GM18868 (cell line): Measurements from ENCODE around the gene CUEDC1.
"Not testable (repeated sequence)": the region's sequence is repeated elsewhere in the genome, so short reads cannot be mapped to it uniquely, and the experiment has no call there.

Experiments used
- ATAC-seq: cut with Tn5 transposase; IDR thresholded peaks from one replicate; pipeline ENCODE4 v1.9.1; 2021; ENCODE audit warnings: mild to moderate bottlenecking, moderate library complexity; ENCODE audit not compliant: unreplicated experiment

CUEDC1 gene

DNA sequence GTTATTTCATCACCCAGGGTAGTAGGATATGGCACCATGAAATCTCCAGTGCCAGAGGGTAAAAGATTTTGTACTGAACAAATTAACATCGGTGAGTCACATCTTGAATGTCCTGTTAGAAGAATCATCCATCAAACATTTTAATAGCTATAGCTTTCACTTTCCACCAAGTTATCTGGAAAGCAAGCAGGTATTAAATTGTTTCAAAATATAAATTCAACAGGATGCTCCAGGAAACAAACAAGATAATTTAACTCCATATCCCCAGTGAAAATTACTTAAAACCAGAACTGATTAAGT is 30.4 kb upstream of the CUEDC1 start:
- ATAC-seq = no peak

DNA sequence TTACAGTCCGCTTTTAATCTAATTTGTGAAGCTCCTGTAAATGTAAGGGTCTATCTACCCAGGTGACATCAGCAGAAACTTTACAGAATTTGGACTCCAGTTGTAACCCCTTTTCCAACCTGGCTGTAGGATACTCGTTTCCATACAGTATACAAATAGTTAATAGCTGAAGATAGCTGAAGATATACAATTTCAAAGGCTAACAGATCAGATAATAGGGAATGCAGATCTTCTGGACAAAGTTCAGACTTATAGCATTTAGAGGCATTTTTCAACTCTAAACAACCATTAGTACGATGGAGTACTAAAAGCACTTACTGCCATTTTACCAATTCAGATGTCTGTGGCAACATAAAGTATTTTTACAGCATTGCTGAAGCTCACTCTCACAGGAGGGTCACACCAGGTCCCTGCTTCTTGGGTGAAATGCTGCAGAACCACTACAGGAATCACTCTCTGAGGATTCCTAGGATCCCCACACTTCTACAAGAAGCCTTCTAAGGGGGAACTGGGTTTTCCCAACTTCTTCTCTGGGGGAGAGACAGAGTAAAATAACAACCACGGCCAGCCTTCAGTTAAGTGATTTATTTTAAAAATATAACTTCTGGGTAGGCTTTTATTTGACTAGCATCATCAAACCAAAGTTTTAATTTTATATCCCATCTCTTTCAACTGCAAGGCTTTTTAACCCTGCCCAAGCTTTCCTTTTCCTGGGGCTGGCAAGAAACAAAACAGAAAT is 29.9 kb upstream of the CUEDC1 start:
- ATAC-seq = no peak

DNA sequence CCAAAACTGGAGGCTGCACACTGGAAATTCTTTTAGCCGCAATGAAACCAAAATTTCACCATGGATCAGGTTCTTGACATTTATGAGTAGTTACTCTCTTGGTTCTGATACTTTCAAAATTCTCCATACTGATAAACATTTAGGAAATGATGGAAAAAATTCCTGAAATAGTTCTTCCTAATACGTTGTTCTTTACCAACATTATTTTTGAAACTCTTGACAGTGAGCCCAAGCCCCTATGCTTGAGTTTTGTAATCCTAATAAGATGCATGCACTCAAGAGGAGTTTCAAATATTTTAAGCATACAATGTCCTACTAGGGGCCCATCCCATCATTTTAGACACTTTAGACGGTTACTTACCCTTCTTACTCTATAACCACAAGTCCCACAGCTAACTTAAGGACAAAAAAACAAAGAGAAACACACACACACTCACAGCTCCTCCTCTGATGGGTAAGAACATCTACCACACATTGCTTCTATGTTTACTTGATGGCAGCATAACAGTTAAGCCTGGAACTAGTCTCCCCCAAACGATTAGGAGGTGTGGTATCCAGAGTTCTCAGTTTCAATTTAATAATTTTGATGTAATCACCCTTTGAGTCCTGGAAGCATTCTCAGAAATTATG is 29.2 kb upstream of the CUEDC1 start:
- ATAC-seq = no peak

GRCh38 chr17:57983446-57983845 is 28.2 kb upstream of the CUEDC1 start:
- no peak for ATAC-seq

GRCh38 chr17:57982452-57983170 is 27.4 kb upstream of the CUEDC1 start:
- no peak for ATAC-seq

DNA sequence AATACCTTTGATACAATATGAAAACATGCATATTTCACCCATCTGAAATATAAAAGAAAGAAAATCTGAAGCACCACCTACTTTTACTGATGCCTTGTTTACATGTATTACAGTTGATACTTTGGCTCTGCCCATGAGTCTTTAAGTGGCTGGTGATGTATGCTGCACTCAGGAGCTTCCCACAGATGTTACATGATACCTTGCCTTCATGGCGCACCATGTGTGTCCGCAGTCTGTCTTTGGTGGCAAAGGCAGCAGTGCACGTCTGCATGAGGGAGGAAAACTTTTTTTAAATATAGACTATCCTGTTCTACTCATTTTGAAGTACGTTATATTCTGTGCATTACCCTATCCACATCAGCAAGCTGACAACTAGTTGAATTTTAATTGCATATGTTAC is 25.3 kb upstream of the CUEDC1 start:
- ATAC-seq = no peak

DNA sequence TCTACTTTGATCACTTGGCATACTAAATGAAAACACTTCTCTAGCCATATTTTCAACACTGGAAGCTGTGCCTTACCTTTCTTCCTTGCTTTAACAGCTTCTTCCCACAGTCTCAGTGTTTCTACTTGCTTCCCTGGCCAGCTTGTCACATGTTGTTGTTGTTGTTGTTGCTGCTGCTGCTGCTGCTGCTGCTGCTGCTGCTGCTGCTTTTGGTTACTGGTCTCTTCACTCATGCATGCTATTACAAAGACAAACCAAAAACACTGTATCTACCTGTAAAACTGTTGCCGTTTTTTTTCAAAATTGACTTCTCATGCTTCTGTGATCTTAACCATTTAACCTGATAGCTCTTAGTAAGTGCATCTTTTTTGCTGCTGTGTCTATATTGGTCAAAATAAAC is 23.9 kb upstream of the CUEDC1 start:
- no peak for ATAC-seq

GRCh38 chr17:57976594-57976993 is 21.4 kb upstream of the CUEDC1 start:
- ATAC-seq = no peak

DNA sequence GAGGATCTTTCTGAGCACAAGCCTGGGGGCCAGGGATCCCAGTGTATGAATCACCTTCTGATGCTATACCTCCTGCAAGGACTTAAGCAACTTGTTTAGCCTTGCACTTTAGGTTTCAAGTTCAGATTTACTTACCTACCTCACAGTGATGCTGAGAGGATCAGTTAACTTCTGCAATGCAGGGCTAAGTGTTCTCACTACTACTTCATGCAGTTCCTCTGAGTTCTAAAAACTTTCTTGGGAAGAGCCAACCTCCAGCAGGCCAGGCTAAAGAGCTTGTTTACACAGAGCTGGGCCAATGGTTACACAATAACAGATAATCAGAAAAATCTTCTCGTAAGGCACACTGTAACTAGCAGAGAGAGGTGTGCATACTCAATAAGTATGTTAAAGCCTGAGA is 19.8 kb upstream of the CUEDC1 start:
- no peak for ATAC-seq

GRCh38 chr17:57974053-57974824 is 19.0 kb upstream of the CUEDC1 start:
- ATAC-seq = not testable (repeated sequence)

DNA sequence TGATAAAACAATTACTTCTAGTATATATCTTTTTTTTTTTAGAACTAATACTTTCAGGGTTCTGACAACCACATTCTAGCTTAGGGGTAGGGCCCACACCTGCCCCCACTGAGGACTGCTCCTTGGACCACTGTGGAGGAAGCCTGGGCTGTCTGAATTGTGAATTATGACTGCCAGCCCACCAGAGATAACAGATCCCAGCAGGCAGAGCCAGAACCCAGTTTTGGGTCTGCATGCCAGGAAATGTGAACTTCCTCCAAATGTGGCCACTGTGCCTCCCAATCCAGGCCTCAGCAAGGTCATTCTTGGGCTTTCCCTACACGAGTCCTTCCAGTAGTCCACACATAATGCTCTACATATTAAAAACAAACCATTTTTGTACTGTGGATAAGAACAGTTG is 16.9 kb upstream of the CUEDC1 start:
- no peak for ATAC-seq

GRCh38 chr17:57971572-57971971 is 16.4 kb upstream of the CUEDC1 start:
- no peak for ATAC-seq

DNA sequence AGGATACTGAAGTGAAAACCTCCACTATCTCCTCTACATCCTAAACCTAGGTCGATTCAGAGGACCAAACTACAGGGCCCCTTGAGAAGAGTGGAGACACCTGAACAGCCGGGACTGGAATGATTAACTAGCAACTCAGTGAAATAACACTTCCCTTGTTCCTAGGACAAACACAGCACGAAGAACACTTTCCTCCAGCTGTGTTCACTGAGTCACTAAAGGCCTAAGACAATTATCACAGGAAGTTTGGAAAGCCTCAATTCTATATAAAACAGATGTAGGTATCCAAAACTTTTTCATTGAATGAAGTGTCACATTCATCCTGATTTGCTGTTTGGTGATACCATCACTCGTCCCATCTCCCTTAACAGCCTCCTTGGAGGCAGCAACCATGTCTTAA is 15.5 kb upstream of the CUEDC1 start:
- no peak for ATAC-seq

DNA sequence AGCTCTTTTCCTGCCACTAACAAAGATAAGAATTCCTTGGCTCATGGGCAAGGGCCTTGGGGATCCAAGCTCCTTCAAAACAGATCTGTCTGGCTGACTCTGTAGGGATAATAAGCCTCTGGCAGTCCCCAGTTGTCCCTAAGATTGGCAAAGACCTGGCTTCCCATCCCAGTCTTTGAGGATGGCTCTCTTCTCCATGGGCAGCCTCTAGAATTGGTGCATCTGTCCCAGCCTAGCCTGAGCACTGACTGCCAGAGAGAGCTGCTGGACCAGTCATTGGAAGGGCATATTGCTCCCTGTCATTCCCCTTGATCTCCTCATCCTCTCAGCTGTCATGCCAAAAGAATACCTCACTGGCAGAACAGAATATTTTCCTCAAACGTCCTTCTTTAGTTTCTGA is 13.2 kb upstream of the CUEDC1 start:
- ATAC-seq = no peak

- ATAC-seq = no peak
These were observed 11.7 kb upstream of the CUEDC1 start for GRCh38 chr17:57966875-57967274.

DNA sequence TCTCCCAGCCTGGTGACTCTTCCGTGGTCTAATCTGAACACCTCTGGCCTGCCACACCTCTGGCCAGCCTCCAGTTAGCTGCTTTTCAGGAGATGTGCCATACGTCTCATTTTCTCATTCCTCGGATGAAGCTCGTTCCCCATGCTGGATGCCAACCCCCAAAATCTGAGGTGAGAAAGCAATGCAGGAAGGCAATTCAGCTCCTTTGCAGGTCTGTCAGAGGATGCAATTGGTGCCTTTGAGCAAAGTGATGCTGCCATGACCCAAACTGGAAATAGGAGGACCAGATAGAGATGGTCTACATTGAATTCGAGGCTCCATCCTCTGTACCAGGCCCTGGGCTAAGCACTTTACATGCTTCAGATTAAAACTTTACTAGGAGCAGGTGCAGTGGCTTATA is 11.0 kb upstream of the CUEDC1 start:
- no peak for ATAC-seq

DNA sequence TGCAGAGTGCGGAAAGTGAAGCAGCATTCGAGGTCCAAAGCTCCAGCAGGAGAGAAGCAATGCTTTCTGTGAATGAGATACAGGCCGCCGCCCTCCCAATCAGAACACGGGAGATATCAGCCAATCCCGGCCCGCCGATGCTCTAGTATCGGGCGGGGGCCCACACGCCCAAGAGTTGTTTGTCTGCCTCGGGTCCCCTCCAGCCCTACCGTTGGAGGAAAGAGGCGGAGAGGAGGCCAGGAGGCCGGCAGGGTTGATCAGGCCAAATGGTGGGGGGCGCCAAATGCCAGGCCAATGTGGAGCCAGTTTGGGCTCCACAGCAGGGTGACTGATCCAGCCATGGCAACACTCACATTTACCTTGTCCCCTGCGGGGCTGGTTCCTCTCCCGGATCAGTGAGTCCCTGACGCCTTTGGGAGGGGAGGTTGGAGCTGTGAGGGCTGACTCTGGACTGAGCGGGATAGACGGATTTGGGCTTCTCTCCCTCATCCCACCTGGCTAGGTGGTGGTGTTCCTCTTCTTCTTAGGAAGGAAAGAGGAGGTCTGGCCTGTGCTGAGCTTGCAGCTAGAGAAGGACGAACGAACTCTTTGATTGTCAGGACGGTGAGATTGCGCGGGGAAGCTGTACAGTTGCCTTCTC is 10.4 kb upstream of the CUEDC1 start:
- ATAC-seq = no peak

DNA sequence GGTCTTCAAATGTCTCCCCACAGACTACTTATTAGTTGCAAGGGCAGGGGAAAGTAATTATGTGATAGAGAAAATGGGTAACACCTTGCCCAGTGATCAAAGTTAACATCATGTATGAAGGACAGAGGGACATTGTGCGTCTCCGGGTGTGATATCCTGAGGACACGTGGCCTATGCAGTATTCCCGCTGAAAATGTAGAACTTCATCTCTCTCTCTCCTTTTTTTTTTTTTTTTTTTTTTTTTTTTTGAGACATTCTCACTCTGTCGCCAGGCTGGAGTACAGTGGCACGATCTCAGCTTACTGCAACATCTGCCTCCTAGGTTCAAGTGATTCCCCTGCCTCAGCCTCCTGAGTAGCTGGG is 7.9 kb upstream of the CUEDC1 start:
- ATAC-seq = no peak

DNA sequence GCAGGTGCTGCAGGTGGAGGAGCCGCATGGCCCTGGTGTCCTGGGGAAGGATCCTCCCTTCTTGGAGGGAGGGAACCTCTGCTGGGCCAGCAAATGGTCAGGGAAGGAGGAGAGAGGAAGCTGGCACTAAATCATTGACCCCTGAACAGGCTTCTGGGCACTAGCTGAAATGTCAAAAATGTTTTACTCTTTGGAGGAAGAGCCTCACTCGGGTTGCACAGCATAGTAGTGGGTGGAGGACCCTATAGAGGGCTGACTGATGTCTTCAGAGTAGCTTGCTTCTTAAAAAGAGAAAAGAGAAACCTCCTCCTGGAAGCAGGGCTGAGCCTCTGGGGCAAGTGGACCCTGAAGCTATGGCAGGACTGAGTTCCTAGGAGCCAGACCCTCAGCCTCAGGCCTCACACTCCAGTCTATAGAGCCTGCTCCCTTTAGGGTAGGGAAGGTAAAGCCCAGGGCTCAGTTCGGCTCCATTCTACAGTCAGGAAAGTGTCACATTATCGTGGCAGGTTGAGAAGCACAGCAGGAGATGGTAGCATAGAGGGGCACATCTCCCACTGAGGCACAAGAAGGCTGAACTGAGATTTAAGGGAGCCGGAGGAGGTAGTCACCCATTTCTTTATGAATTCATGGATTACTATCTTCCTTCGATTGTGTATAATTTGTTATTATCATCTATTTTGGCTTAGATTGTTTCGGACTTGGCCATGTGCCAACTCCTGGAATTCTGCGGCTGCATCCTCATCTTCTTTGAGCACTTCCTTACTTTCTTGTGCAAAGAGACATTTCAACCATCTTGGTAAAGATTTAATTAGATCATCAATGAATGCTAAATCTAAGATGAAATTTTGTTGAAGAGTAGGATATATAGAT is 7.3 kb upstream of the CUEDC1 start:
- ATAC-seq = no peak

GRCh38 chr17:57959929-57960328 is 4.7 kb upstream of the CUEDC1 start:
- no peak for ATAC-seq
